Measurements from ENCODE around the gene SLC39A11. TPM values are rescaled to one million over a fixed set of nuclear protein-coding genes. Genes with fewer than 3 reads are reported as not detected.

Gene SLC39A11
- total RNA-seq, 1 experiment from 2014 or later: 46.4 TPM

- ATAC-seq: no peak
- POLR2A ChIA-PET: no interaction called here
Measured at GRCh38 chr17:72930031-72930430, 162.5 kb downstream of the SLC39A11 start.

More at GRCh38 chr17:72930031-72930430, 162.5 kb downstream of the SLC39A11 start:
- Histone ChIP-seq H3K9ac (ENCODE audit: low read length) (no peak overlapping the region), H3K27ac (ENCODE audit: low read depth, low read length) (no peak overlapping the region), H3K9me2 (ENCODE audit: insufficient read depth) (no peaks in the 10 kb centered on the region), H3K79me2 (ENCODE audit: insufficient read depth, low read length) (no peaks in the 10 kb centered on the region), H3K36me3 (ENCODE audit: control insufficient read depth in 1 of 2, insufficient read depth in 2 of 2, low read length in 2 of 2) (no peaks in the 10 kb centered on the region), H3K4me2 (ENCODE audit: low read length) (no peak overlapping the region), H4K20me1 (ENCODE audit: insufficient read depth) (no peaks in the 10 kb centered on the region), H3K9me3 (ENCODE audit: control insufficient read depth in 1 of 2, insufficient read depth in 1 of 2, low read depth in 1 of 2, low read length in 2 of 2) (no peaks in the 10 kb centered on the region), H3K4me3 (replicated peaks in 1 of 2; ENCODE audit: low read depth in 1 of 2, low read length in 2 of 2) (no peak overlapping the region), H2AFZ (ENCODE audit: low read depth, low read length, poor library complexity, severe bottlenecking) (no peak overlapping the region), H3K27me3 (ENCODE audit: insufficient read depth, low read length) (no peaks in the 10 kb centered on the region), H3K4me1 (ENCODE audit: control insufficient read depth in 1 of 2, insufficient read depth in 2 of 2, low read length in 2 of 2) (peaks cover 0 to 10% of the 10 kb centered on the region in 2 experiments; a peak in 2 of 4 replicates)
- ChIA-PET CTCF (no interaction called here), RAD21 (ENCODE audit: low non-redundant PET in 1 of 2, low total read pairs in 2 of 2, uncharacterized antibody in 2 of 2, unreplicated experiment in 2 of 2) (no interaction called here)
- no peak for DNase-seq (ENCODE audit: low read depth, low spot score)
- TF ChIP-seq ZFX (IDR thresholded peaks at IDR 0.05) (no peak), CBX3 (IDR thresholded peaks at IDR 0.05; ENCODE audit: low read depth) (no peak), YY1 (IDR thresholded peaks at IDR 0.05; ENCODE audit: extremely low read depth, insufficient replicate concordance, low read depth, low read length) (no peak), SIN3A (IDR thresholded peaks at IDR 0.05; ENCODE audit: low read depth) (no peak), TCF7L2 (IDR thresholded peaks at IDR 0.05; ENCODE audit: borderline replicate concordance, extremely low read depth, insufficient read depth, insufficient read length) (no peak), POLR2AphosphoS5 (IDR thresholded peaks at IDR 0.05; ENCODE audit: low read depth, low read length) (no peak), EZH2phosphoT487 (IDR thresholded peaks at IDR 0.05; ENCODE audit: borderline replicate concordance) (no peak), ZBTB33 (IDR thresholded peaks at IDR 0.05; ENCODE audit: extremely low read depth, insufficient replicate concordance, low read length) (no peak), POLR2A (IDR thresholded peaks at IDR 0.05; ENCODE audit: borderline replicate concordance, extremely low read depth, insufficient read depth, insufficient read length) (no peak), SP1 (IDR thresholded peaks at IDR 0.05; ENCODE audit: low read depth) (no peak), REST (IDR thresholded peaks at IDR 0.05; ENCODE audit: low read depth) (no peak), EZH2 (IDR thresholded peaks at IDR 0.05) (no peak), CEBPB (IDR thresholded peaks at IDR 0.05; ENCODE audit: low read depth) (no peak), ELF1 (IDR thresholded peaks at IDR 0.05; ENCODE audit: borderline replicate concordance, low read depth) (no peak), RAD21 (IDR thresholded peaks at IDR 0.05; ENCODE audit: low read depth) (no peak), CTCF (IDR thresholded peaks at IDR 0.05 in 2 of 3, conservative IDR thresholded peaks at IDR 0.05 in 1 of 3; ENCODE audit: borderline replicate concordance in 1 of 3, insufficient read depth in 1 of 3, low read depth in 2 of 3, low read length in 2 of 3) (no peak), FOSL1 (IDR thresholded peaks at IDR 0.05; ENCODE audit: low read depth) (no peak)
- BruUV-seq (replicated peaks): no TSS peak
- intact Hi-C loops (cut with micrococcal nuclease): no loop called here
